ENCODE data around the gene CEBPZOS. TPM values are rescaled to one million over a fixed set of nuclear protein-coding genes. Genes with fewer than 3 reads are reported as not detected.
"Not testable (repeated sequence)": the region's sequence is repeated elsewhere in the genome, so short reads cannot be mapped to it uniquely, and the experiment has no call there.

CEBPZOS gene
- total and polyA plus RNA-seq, 2 donors = 23.2 to 50.4 TPM

DNA sequence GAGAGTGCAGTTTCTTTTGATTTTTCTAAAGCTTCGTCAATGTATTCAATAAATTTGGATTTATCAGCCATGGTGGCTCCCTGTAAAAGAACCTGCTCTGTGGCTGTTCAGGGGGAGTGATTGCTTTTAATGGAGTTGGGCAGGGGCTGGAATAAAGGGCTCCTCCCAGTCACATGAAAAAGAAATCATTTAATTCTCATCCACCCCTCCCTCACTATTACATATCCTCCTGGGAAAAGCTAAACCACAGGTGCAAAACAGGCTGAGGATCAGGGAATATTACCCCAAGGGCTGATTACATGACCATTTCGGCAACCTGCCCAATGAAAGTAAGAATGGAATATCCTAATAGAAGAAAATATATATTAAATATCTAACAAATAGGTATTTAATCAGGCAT, 7.7 kb upstream of the CEBPZOS start, which contains the start of gene SULT6B1:
SULT6B1 (minus strand) TSS at position 101 of the 400 bp plus-strand sequence; CDS start at position 71, 30 bp downstream.
- H3K4me1 ChIP-seq (ENCODE audit: control insufficient read depth in 2 of 2, insufficient read depth in 2 of 2, low read length in 2 of 2) = no peaks in the 10 kb centered on the region
- H3K9me3 ChIP-seq (ENCODE audit: control insufficient read depth in 2 of 2, insufficient read depth in 1 of 2, low read length in 1 of 2) = no peaks in the 10 kb centered on the region
- no peak for DNase-seq (ENCODE audit: low read depth in 6 of 9, low spot score in 9 of 9)
- H3K27me3 ChIP-seq (ENCODE audit: control insufficient read depth in 2 of 2, insufficient read depth in 1 of 2, low read length in 1 of 2) = peaks cover 0 to 3% of the 10 kb centered on the region in 2 donors
- no peak within 1 kb of the TSS for H3K27ac ChIP-seq (ENCODE audit: low read depth in 1 of 2, low read length in 1 of 2)
- no peaks in the 10 kb centered on the region for H3K36me3 ChIP-seq (ENCODE audit: control insufficient read depth in 2 of 2, insufficient read depth in 2 of 2, low read length in 1 of 2)
- no peak within 1 kb of the TSS for H3K4me3 ChIP-seq (ENCODE audit: low read length in 2 of 2)
- 94% methylated on average over 2 of the region's 2 CpGs for WGBS

GRCh38 chr2:37189452-37190153, 6.7 kb upstream of the CEBPZOS start:
- Histone ChIP-seq H3K4me3 (ENCODE audit: low read length in 2 of 2) (no peak overlapping the region), H3K9me3 (ENCODE audit: control insufficient read depth in 2 of 2, insufficient read depth in 1 of 2, low read length in 1 of 2) (no peaks in the 10 kb centered on the region), H3K27me3 (ENCODE audit: control insufficient read depth in 2 of 2, insufficient read depth in 1 of 2, low read length in 1 of 2) (peaks cover 0 to 3% of the 10 kb centered on the region in 2 donors), H3K4me1 (ENCODE audit: control insufficient read depth in 2 of 2, insufficient read depth in 2 of 2, low read length in 2 of 2) (no peaks in the 10 kb centered on the region), H3K36me3 (ENCODE audit: control insufficient read depth in 2 of 2, insufficient read depth in 2 of 2, low read length in 1 of 2) (no peaks in the 10 kb centered on the region), H3K27ac (ENCODE audit: low read depth in 1 of 2, low read length in 1 of 2) (no peak overlapping the region)
- 95% methylated on average over 6 of the region's 6 CpGs for WGBS
- DNase-seq (ENCODE audit: low read depth in 6 of 9, low spot score in 9 of 9) = no peak

- no peak overlapping the region for H3K27ac ChIP-seq (ENCODE audit: low read depth in 1 of 2, low read length in 1 of 2)
- H3K36me3 ChIP-seq (ENCODE audit: control insufficient read depth in 2 of 2, insufficient read depth in 2 of 2, low read length in 1 of 2) = no peaks in the 10 kb centered on the region
- H3K4me1 ChIP-seq (ENCODE audit: control insufficient read depth in 2 of 2, insufficient read depth in 2 of 2, low read length in 2 of 2) = no peaks in the 10 kb centered on the region
- WGBS = 94% methylated on average over 4 of the region's 4 CpGs
- no peaks in the 10 kb centered on the region for H3K9me3 ChIP-seq (ENCODE audit: control insufficient read depth in 2 of 2, insufficient read depth in 1 of 2, low read length in 1 of 2)
- DNase-seq (ENCODE audit: low read depth in 6 of 9, low spot score in 9 of 9) = no peak
- peaks cover 0 to 3% of the 10 kb centered on the region in 2 donors for H3K27me3 ChIP-seq (ENCODE audit: control insufficient read depth in 2 of 2, insufficient read depth in 1 of 2, low read length in 1 of 2)
- H3K4me3 ChIP-seq (ENCODE audit: low read length in 2 of 2) = no peak overlapping the region
These were observed 6.0 kb upstream of the CEBPZOS start for GRCh38 chr2:37190290-37190689.

DNA sequence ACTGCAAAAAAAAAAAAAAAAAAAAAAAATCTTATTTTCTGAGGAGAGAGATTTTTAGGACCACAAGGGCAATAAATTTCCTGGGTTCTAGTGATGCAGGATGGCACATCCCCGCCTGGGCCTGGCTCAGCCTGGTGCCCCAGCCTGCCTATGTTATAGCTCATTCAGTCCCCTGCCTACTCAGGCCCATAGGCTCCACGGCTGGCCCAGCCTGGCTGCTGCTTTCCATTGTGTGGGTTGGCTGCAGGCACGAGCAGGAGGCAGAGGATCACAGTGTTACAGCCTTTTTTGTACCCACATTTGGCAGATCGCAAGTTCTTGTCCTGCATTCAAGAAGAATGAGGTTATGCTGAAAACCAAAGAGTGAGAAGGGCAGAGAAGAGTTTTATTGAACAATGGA, 5.0 kb upstream of the CEBPZOS start:
- H3K4me3 ChIP-seq (ENCODE audit: low read length in 2 of 2) = no peak overlapping the region
- no peak overlapping the region for H3K27ac ChIP-seq (ENCODE audit: low read depth in 1 of 2, low read length in 1 of 2)
- H3K27me3 ChIP-seq (ENCODE audit: control insufficient read depth in 2 of 2, insufficient read depth in 1 of 2, low read length in 1 of 2) = peaks cover 0 to 3% of the 10 kb centered on the region in 2 donors
- peaks cover 0 to 2% of the 10 kb centered on the region in 2 donors for H3K4me1 ChIP-seq (ENCODE audit: control insufficient read depth in 2 of 2, insufficient read depth in 2 of 2, low read length in 2 of 2)
- H3K9me3 ChIP-seq (ENCODE audit: control insufficient read depth in 2 of 2, insufficient read depth in 1 of 2, low read length in 1 of 2) = peaks cover 0 to 6% of the 10 kb centered on the region in 2 donors
- 95% methylated on average over 4 of the region's 4 CpGs for WGBS
- no peak for DNase-seq (ENCODE audit: low read depth in 6 of 9, low spot score in 9 of 9)
- H3K36me3 ChIP-seq (ENCODE audit: control insufficient read depth in 2 of 2, insufficient read depth in 2 of 2, low read length in 1 of 2) = no peaks in the 10 kb centered on the region

DNA sequence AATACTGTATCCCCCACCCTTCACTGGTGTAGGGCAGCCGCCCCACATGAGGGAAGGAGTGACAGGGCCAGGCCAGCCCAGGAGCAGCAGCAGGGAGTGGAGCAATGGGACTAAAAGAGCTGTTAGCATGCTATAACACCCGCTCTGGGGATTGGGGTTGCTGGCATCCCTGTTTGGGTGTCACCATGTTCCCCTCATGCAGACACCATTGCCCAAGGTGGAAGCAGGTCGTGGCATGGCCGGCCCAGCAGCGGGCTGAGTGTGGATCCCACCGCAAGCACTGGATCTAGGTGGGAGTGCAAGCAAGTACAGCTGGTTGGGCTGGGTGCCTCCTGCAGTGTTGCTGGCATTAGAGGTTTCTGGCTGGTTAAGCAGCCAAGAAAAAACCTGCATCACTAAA, 4.5 kb upstream of the CEBPZOS start:
- 94% methylated on average over 6 of the region's 6 CpGs for WGBS
- peaks cover 0 to 6% of the 10 kb centered on the region in 2 donors for H3K9me3 ChIP-seq (ENCODE audit: control insufficient read depth in 2 of 2, insufficient read depth in 1 of 2, low read length in 1 of 2)
- H3K36me3 ChIP-seq (ENCODE audit: control insufficient read depth in 2 of 2, insufficient read depth in 2 of 2, low read length in 1 of 2) = no peaks in the 10 kb centered on the region
- H3K27me3 ChIP-seq (ENCODE audit: control insufficient read depth in 2 of 2, insufficient read depth in 1 of 2, low read length in 1 of 2) = peaks cover 0 to 3% of the 10 kb centered on the region in 2 donors
- H3K4me1 ChIP-seq (ENCODE audit: control insufficient read depth in 2 of 2, insufficient read depth in 2 of 2, low read length in 2 of 2) = peaks cover 0 to 2% of the 10 kb centered on the region in 2 donors
- DNase-seq (ENCODE audit: low read depth in 6 of 9, low spot score in 9 of 9) = no peak
- H3K4me3 ChIP-seq (ENCODE audit: low read length in 2 of 2) = no peak overlapping the region
- no peak overlapping the region for H3K27ac ChIP-seq (ENCODE audit: low read depth in 1 of 2, low read length in 1 of 2)

DNA sequence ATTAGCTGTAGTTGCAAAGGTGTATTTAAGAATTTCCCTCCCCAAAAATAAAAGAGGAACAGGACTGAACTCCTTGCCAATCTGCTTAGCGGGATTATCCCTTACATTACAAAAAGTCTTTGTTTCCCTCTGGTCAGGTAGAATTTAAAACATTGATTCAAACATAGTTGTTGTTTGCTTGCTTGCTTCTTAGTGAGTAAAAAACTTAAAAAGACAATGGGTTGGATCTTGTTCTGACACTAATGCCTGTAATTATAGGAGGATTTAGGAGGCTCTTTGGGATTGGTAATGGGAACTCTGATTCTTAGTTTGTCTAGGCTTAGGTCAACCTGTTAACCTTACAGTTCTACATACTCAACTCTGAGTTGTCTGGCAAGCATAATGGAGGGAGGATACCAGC, 3.7 kb upstream of the CEBPZOS start:
- Histone ChIP-seq H3K36me3 (ENCODE audit: control insufficient read depth in 2 of 2, insufficient read depth in 2 of 2, low read length in 1 of 2) (no peaks in the 10 kb centered on the region), H3K4me3 (ENCODE audit: low read length in 2 of 2) (no peak overlapping the region), H3K27ac (ENCODE audit: low read depth in 1 of 2, low read length in 1 of 2) (no peak overlapping the region), H3K4me1 (ENCODE audit: control insufficient read depth in 2 of 2, insufficient read depth in 2 of 2, low read length in 2 of 2) (peaks cover 2 to 7% of the 10 kb centered on the region in 2 donors), H3K9me3 (ENCODE audit: control insufficient read depth in 2 of 2, insufficient read depth in 1 of 2, low read length in 1 of 2) (peaks cover 0 to 6% of the 10 kb centered on the region in 2 donors), H3K27me3 (ENCODE audit: control insufficient read depth in 2 of 2, insufficient read depth in 1 of 2, low read length in 1 of 2) (peaks cover 0 to 3% of the 10 kb centered on the region in 2 donors)
- WGBS = 96% methylated on average over 1 of the region's 1 CpG
- no peak for DNase-seq (ENCODE audit: low read depth in 6 of 9, low spot score in 9 of 9)

DNA sequence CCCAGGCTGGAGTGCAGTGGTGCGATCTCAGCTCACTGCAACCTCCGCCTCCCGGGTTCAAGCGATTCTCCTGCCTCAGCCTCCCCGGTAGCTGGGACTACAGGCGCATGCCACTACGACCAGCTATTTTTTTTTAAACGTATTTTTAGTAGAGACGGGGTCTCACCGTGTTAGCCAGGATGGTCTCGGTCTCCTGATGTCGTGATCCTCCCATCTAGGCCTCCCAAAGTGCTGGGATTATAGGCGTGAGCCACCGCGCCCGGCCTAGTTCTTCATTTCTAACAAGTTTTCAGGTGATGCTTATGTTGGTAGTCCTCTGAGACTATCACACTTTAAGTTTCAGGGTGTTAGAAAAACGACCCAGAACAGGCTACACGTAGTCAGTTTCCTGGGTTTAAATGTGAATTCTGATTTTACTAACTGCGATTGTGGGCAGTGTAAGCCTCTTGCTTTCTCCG, 405 bp upstream of the CEBPZOS start:
- H3K4me3 ChIP-seq (ENCODE audit: low read length in 2 of 2) = peak overlapping the region; percentile 78 to 92
- not testable (repeated sequence) for H3K27me3 ChIP-seq (ENCODE audit: control insufficient read depth in 2 of 2, insufficient read depth in 1 of 2, low read length in 1 of 2); DNase-seq (ENCODE audit: low read depth in 6 of 9, low spot score in 9 of 9); H3K4me1 ChIP-seq (ENCODE audit: control insufficient read depth in 2 of 2, insufficient read depth in 2 of 2, low read length in 2 of 2); H3K9me3 ChIP-seq (ENCODE audit: control insufficient read depth in 2 of 2, insufficient read depth in 1 of 2, low read length in 1 of 2)
- peak overlapping the region; percentile 79 to 90 for H3K27ac ChIP-seq (ENCODE audit: low read depth in 1 of 2, low read length in 1 of 2)
- H3K36me3 ChIP-seq (ENCODE audit: control insufficient read depth in 2 of 2, insufficient read depth in 2 of 2, low read length in 1 of 2) = peaks cover 0 to 12% of the 10 kb centered on the region in 2 donors
- WGBS = 86% methylated on average over 20 of the region's 20 CpGs

DNA sequence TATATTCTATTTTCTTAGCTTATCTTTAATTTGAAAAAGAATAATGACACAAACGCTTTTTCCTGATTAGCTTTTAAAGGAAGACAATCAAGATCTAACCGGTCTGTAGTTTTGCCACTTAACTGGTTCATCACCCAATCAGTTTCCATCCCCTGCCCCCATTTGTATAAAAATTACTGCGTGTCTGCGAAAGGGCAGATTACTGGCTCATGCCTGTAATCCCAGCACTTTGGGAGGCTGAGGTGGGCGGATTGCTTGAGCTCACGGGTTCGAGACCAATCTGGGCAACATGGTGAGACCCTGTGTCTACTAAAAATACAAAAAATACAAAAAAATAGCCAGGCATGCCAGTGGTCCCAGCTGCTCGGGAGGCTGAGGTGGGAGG, 2.4 kb downstream of the CEBPZOS start:
- WGBS = 98% methylated on average over 8 of the region's 8 CpGs
- H3K4me3 ChIP-seq (ENCODE audit: low read length in 2 of 2) = no peak overlapping the region
- H3K4me1 ChIP-seq (ENCODE audit: control insufficient read depth in 2 of 2, insufficient read depth in 2 of 2, low read length in 2 of 2) = peaks cover 2 to 9% of the 10 kb centered on the region in 2 donors
- H3K9me3 ChIP-seq (ENCODE audit: control insufficient read depth in 2 of 2, insufficient read depth in 1 of 2, low read length in 1 of 2) = peaks cover 0 to 6% of the 10 kb centered on the region in 2 donors
- H3K27ac ChIP-seq (ENCODE audit: low read depth in 1 of 2, low read length in 1 of 2) = no peak overlapping the region
- H3K27me3 ChIP-seq (ENCODE audit: control insufficient read depth in 2 of 2, insufficient read depth in 1 of 2, low read length in 1 of 2) = no peaks in the 10 kb centered on the region
- H3K36me3 ChIP-seq (ENCODE audit: control insufficient read depth in 2 of 2, insufficient read depth in 2 of 2, low read length in 1 of 2) = peaks cover 0 to 32% of the 10 kb centered on the region in 2 donors
- no peak for DNase-seq (ENCODE audit: low read depth in 6 of 9, low spot score in 9 of 9)

GRCh38 chr2:37201208-37201607, 4.9 kb downstream of the CEBPZOS start:
- Histone ChIP-seq H3K36me3 (ENCODE audit: control insufficient read depth in 2 of 2, insufficient read depth in 2 of 2, low read length in 1 of 2) (peaks cover 10 to 56% of the 10 kb centered on the region in 2 donors), H3K27me3 (ENCODE audit: control insufficient read depth in 2 of 2, insufficient read depth in 1 of 2, low read length in 1 of 2) (no peaks in the 10 kb centered on the region), H3K4me1 (ENCODE audit: control insufficient read depth in 2 of 2, insufficient read depth in 2 of 2, low read length in 2 of 2) (peaks cover 0 to 9% of the 10 kb centered on the region in 2 donors), H3K4me3 (ENCODE audit: low read length in 2 of 2) (no peak overlapping the region), H3K27ac (ENCODE audit: low read depth in 1 of 2, low read length in 1 of 2) (no peak overlapping the region), H3K9me3 (ENCODE audit: control insufficient read depth in 2 of 2, insufficient read depth in 1 of 2, low read length in 1 of 2) (peaks cover 0 to 2% of the 10 kb centered on the region in 2 donors)
- 92% methylated on average over 1 of the region's 1 CpG for WGBS
- DNase-seq (ENCODE audit: low read depth in 6 of 9, low spot score in 9 of 9) = no peak

Data from thymus (tissue), 11 donors.